ENCODE measurements around the gene ARHGAP31.

- TF ChIP-seq CTCF (IDR thresholded peaks at IDR 0.05): no peak
- TF ChIP-seq POLR2A (IDR thresholded peaks at IDR 0.05): no peak
These were observed 7.5 kb downstream of the ARHGAP31 start for GRCh38 chr3:119301662-119302061.
